Natural killer cell treated with Interleukin-12 subunit alpha and Interleukin-12 subunit beta and Interleukin-15 and Interleukin-18, amount 100 ng/mL, for 72 hours (primary cell): Measurements from ENCODE around the gene TMEM184B. TPM values are rescaled to one million over a fixed set of nuclear protein-coding genes. Genes with fewer than 3 reads are reported as not detected.

ENCODE experiments used
- ATAC-seq, 2 donors: fragments of 150-1000 bp; cut with Tn5 transposase in 1 of 2; sonication (Bioruptor Pico), chemical (Tn5 transposase) in 1 of 2; 2 replicates each; pipeline ENCODE4 v1.10.0; 2021
- DNase-seq: peaks from one replicate; pipeline ENCODE4 v3.0.0; 2022; ENCODE audit warnings: low spot score
- H3K27ac Mint-ChIP-seq, 2 donors: 1 replicate in 1 of 2; 2 replicates in 1 of 2; pipeline ENCODE4 v1.8.0; 2022; ENCODE audit warnings: mixed read lengths in 2 of 2, mild to moderate bottlenecking in 1 of 2, moderate library complexity in 1 of 2
- H3K27me3 Mint-ChIP-seq, 2 donors: 1 replicate in 1 of 2; 2 replicates in 1 of 2; pipeline ENCODE4 v1.8.0; 2022; ENCODE audit warnings: mixed read lengths in 2 of 2
- H3K36me3 Mint-ChIP-seq: one replicate; pipeline ENCODE4 v1.8.0; 2022; ENCODE audit warnings: mixed read lengths
- H3K4me1 Mint-ChIP-seq, 2 donors: 1 replicate in 1 of 2; 2 replicates in 1 of 2; pipeline ENCODE4 v1.8.0; 2022; ENCODE audit warnings: low read depth in 2 of 2, mixed read lengths in 2 of 2, mild to moderate bottlenecking in 1 of 2
- H3K4me3 Mint-ChIP-seq: one replicate; pipeline ENCODE4 v1.8.0; 2022; ENCODE audit warnings: mixed read lengths
- H3K9me3 Mint-ChIP-seq: 2 replicates; pipeline ENCODE4 v1.8.0; 2022; ENCODE audit warnings: mixed read lengths
- total RNA-seq, 2 donors: library from RNA; stranded (reverse); gene quantifications; one replicate each; pipeline ENCODE4 v1.2.3, GENCODE V29; 2022

TMEM184B gene
- total RNA-seq, 2 donors from 2014 or later = 59.4 to 59.8 TPM

DNA sequence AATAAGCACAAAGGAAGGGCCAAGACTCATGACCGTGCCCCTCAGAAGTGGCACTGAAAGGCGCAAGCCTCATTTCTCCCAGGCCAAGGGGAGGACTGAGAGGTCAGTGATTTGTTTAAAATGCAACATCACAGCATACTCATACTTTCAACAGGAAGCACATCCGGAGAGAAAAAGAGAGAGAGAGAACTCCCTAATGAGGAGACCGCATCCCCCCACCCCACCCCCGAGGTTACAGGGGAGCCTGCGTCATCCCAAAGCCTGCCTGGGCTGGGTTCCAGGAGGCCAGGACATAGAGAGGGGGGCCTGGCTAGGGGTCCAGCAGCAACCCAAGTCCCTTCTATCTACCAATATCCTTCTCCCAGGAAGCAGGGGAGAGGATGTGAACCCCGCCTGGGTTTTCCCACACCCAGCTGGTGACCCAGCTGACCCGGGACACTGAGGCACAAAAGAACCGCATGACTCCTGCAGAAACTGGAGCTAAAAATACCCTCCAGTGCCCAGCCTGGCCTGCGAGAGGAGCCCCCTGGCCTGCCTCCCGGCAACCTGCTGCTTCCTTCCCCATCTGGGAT, 40.7 kb upstream of the TMEM184B start:
- no peak for ATAC-seq

GRCh38 chr22:38312261-38312800, 39.5 kb upstream of the TMEM184B start:
- ATAC-seq (no peak), DNase-seq (no peak)
- Mint-ChIP-seq H3K36me3 (no peaks in the 10 kb centered on the region), H3K27ac (peak overlapping the region; percentile 80 to 84), H3K9me3 (no peaks in the 10 kb centered on the region), H3K27me3 (no peaks in the 10 kb centered on the region), H3K4me3 (no peak overlapping the region), H3K4me1 (peaks cover 45 to 55% of the 10 kb centered on the region in 2 donors)

More for the DNA sequence above, 40.7 kb upstream of the TMEM184B start:
- Mint-ChIP-seq H3K9me3 (no peaks in the 10 kb centered on the region), H3K4me3 (peak overlapping the region; percentile 94), H3K27me3 (no peaks in the 10 kb centered on the region), H3K36me3 (no peaks in the 10 kb centered on the region), H3K4me1 (peaks cover 52 to 56% of the 10 kb centered on the region in 2 donors), H3K27ac (peak overlapping the region; percentile 80 to 84)
- no peak for DNase-seq

GRCh38 chr22:38311323-38311620, 38.5 kb upstream of the TMEM184B start:
- peak overlapping the region; percentile 80 to 84 for H3K27ac Mint-ChIP-seq
- no peak for ATAC-seq
- peaks cover 45 to 58% of the 10 kb centered on the region in 2 donors for H3K4me1 Mint-ChIP-seq
- no peak overlapping the region for H3K4me3 Mint-ChIP-seq
- no peak for DNase-seq
- no peaks in the 10 kb centered on the region for H3K36me3 Mint-ChIP-seq
- no peaks in the 10 kb centered on the region for H3K27me3 Mint-ChIP-seq
- H3K9me3 Mint-ChIP-seq = no peaks in the 10 kb centered on the region

- Mint-ChIP-seq H3K4me1 (peaks cover 45 to 58% of the 10 kb centered on the region in 2 donors), H3K27ac (peak overlapping the region; percentile 80 to 84), H3K4me3 (no peak overlapping the region), H3K36me3 (no peaks in the 10 kb centered on the region), H3K9me3 (no peaks in the 10 kb centered on the region), H3K27me3 (no peaks in the 10 kb centered on the region)
- no peak for ATAC-seq
- no peak for DNase-seq
These were observed 37.9 kb upstream of the TMEM184B start for GRCh38 chr22:38310518-38311322.

DNA sequence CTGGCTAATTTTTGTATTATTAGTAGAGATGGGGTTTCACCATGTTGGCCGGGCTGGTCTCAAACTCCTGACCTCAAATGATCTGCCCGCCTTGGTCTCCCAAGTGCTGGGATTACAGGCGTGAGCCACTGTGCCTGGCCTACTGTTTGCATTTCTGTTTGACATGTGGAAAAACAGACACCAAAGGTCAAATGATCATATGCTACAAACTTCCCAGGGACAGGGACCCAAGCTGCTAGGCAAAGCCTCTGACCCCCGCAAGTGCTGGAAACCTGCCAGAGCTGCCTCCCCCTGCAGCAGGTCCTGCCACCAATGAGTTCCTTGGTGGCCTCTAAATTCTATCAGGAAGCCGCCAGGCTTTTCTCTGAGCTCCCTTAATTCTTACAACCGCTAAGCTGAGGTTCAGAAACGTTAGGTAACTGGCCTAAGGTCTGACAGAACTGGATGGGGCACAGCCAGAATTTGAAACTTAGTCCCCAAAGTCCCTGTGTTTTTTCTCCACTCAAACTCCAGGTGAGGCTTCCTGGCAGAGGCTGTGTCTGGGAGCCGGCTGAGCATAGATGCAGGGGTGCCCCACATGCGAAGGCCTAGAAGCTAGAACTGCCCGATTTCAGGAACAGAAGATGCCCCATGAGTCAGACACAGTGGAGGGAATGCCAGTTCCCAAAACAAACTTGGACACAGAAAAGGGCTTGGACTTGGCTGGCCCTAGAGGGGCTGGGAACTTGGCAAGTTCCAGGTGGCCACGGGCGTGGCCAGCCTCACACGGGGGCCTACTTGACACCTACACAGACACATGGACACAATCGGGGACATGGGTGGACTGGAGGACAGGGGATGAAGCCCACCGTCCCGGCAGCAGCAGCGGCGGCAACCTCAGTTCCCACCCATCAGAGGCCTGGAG, 37.1 kb upstream of the TMEM184B start:
- Mint-ChIP-seq H3K4me1 (peaks cover 44 to 54% of the 10 kb centered on the region in 2 donors), H3K36me3 (no peaks in the 10 kb centered on the region), H3K27me3 (no peaks in the 10 kb centered on the region), H3K4me3 (no peak overlapping the region), H3K27ac (peak overlapping the region in 1 of 2 donors; percentile 80), H3K9me3 (no peaks in the 10 kb centered on the region)
- ATAC-seq (no peak), DNase-seq (no peak)

DNA sequence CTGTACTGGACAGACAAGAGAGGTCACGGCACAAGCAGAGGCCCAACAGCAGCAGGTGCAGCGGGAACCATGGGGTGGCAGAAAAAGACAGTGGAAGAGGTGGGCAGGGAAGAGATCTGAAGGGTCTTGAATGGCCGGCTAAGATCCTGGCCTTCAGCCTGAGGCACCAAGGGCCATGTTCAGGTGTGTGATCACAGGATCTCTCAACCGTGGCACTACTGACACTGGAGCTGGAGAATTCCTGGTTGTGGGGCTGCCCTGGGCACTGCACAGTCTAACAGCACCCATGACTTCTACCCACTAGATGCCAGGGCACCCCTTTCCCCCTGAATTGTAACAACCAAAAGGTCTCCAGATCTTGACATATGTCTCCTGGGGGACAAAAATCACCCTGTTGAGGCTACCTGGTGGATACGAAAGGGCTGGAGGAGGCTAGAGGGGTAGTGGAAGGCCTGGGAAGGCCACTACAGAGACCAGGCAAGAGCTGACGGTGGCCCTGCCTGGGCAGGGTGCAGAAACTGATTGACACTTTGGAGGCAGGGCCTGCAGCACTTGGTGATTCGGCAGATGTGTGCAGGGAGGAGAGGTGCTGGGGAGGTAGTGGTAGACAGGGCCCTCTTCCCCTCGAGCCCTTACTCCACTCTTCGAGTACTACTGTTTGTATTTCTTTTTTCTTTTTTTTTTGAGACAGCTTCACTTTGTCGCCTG, 36.1 kb upstream of the TMEM184B start:
- ATAC-seq (no peak), DNase-seq (no peak)
- Mint-ChIP-seq H3K4me1 (peaks cover 40 to 49% of the 10 kb centered on the region in 2 donors), H3K4me3 (no peak overlapping the region), H3K36me3 (no peaks in the 10 kb centered on the region), H3K9me3 (no peaks in the 10 kb centered on the region), H3K27me3 (no peaks in the 10 kb centered on the region), H3K27ac (peak overlapping the region in 1 of 2 donors; percentile 67)

DNA sequence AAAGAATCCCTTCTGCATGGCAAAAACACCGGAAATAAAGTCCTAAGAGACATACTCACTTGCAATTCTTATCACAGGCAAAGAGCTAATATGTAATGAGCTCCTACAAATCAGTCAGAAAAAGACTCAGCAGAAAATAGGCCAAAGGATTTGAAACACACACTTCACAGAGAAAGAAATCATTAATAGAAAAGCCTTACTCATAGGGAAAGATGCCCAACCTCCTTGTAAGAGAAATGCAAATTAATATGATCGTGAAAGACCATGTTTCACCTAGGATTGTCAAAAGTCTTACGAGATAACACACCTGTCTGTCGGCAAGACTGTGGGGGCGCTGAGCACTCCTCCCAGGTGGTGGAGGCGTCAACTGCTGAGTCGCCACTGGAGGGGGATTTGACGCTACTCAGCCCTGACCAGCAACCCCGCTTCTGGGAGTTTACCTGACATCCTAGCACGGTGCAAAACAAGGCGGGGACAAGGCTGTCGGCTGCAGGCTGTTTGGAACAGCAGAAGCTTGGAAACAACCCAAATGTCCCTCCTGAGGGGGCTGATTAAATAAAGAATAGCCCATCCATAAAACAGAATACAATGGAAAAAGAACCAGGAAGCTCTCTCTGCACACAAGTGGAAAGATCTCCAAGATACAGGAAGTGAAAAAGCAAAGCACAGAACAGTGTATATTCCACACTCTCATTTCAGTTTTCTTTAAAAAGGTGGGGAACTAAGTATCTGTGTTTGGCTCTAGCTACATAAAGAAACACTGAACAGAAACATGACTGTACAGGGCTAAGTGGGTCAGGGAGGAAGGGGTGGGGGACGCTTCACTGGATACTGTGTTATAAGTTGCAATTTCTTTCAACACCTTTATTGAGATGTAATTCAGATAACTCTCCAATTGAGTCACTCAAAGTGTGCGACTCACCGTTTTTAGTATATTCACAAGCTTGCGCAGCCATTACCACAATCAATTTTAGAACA, 33.0 kb upstream of the TMEM184B start:
- H3K4me1 Mint-ChIP-seq = peaks cover 26% of the 10 kb centered on the region in 2 donors
- H3K27ac Mint-ChIP-seq = peak overlapping the region; percentile 73 to 83
- H3K4me3 Mint-ChIP-seq = peak overlapping the region; percentile 52
- ATAC-seq = peak; percentile 87 to 89
- no peak for DNase-seq
- H3K36me3 Mint-ChIP-seq = no peaks in the 10 kb centered on the region
- no peaks in the 10 kb centered on the region for H3K27me3 Mint-ChIP-seq
- H3K9me3 Mint-ChIP-seq = no peaks in the 10 kb centered on the region

- Mint-ChIP-seq H3K9me3 (no peaks in the 10 kb centered on the region), H3K4me1 (peaks cover 24 to 25% of the 10 kb centered on the region in 2 donors), H3K27ac (no peak overlapping the region), H3K36me3 (no peaks in the 10 kb centered on the region), H3K27me3 (no peaks in the 10 kb centered on the region), H3K4me3 (no peak overlapping the region)
- ATAC-seq = no peak
- DNase-seq = no peak
These were observed 31.7 kb upstream of the TMEM184B start for GRCh38 chr22:38304526-38304925.

GRCh38 chr22:38303974-38304373, 31.2 kb upstream of the TMEM184B start:
- Mint-ChIP-seq H3K4me3 (no peak overlapping the region), H3K9me3 (no peaks in the 10 kb centered on the region), H3K36me3 (no peaks in the 10 kb centered on the region), H3K27ac (peak overlapping the region in 1 of 2 donors; percentile 24), H3K27me3 (no peaks in the 10 kb centered on the region), H3K4me1 (peaks cover 24 to 25% of the 10 kb centered on the region in 2 donors)
- ATAC-seq = no peak
- DNase-seq = no peak

GRCh38 chr22:38302906-38303305, 30.1 kb upstream of the TMEM184B start:
- Mint-ChIP-seq H3K9me3 (no peaks in the 10 kb centered on the region), H3K27ac (no peak overlapping the region), H3K36me3 (no peaks in the 10 kb centered on the region), H3K27me3 (no peaks in the 10 kb centered on the region), H3K4me1 (peaks cover 21 to 24% of the 10 kb centered on the region in 2 donors), H3K4me3 (no peak overlapping the region)
- DNase-seq (no peak), ATAC-seq (no peak)

- peaks cover 14 to 19% of the 10 kb centered on the region in 2 donors for H3K4me1 Mint-ChIP-seq
- no peaks in the 10 kb centered on the region for H3K27me3 Mint-ChIP-seq
- ATAC-seq (no peak), DNase-seq (no peak)
- no peak overlapping the region for H3K27ac Mint-ChIP-seq
- no peaks in the 10 kb centered on the region for H3K9me3 Mint-ChIP-seq
- no peak overlapping the region for H3K4me3 Mint-ChIP-seq
- no peaks in the 10 kb centered on the region for H3K36me3 Mint-ChIP-seq
These were observed 28.1 kb upstream of the TMEM184B start for GRCh38 chr22:38300946-38301345.

DNA sequence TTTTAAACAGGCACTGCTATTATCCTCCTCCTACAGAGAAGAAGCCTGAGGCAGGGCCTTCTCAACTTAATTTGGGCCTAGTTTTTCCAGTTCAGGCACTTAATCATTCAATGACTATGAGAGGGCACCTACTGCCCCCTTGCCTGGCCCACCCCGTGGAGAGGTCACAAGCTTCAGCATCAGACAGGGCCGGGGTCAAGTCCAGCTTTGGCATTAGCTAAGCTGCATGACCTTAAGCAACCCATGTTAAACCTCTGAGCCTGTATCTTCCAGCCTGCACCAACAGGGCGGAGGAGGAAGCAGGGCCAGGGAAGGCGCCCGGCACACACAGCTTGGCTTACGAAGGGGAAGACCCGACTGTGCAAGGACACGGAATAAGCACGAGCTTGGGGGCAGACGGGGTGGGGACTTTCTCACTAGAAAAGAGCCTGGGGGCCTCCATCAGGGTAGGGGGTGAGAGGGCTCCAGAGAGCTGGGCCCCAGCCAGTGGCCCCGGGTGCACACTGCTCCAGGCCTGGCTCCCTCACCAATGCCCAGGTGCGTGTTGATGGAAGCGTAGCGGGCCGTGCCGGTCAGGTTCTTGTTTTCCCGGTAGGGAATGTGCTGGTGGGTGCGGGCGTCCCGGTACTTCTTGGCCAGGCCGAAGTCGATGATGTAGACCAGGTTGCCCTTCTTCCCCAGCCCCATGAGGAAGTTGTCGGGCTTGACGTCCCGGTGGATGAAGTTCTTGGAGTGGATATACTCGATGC, 27.6 kb upstream of the TMEM184B start:
- Mint-ChIP-seq H3K4me3 (no peak overlapping the region), H3K27me3 (no peaks in the 10 kb centered on the region), H3K9me3 (no peaks in the 10 kb centered on the region), H3K36me3 (no peaks in the 10 kb centered on the region), H3K4me1 (peaks cover 8 to 13% of the 10 kb centered on the region in 2 donors), H3K27ac (no peak overlapping the region)
- ATAC-seq (no peak), DNase-seq (no peak)
